ENCODE data around the gene DIO2. TPM values are rescaled to one million over a fixed set of nuclear protein-coding genes. Genes with fewer than 3 reads are reported as not detected.

Gene DIO2
- total and polyA plus RNA-seq, 4 experiments from 2014 or later: not detected

DNA sequence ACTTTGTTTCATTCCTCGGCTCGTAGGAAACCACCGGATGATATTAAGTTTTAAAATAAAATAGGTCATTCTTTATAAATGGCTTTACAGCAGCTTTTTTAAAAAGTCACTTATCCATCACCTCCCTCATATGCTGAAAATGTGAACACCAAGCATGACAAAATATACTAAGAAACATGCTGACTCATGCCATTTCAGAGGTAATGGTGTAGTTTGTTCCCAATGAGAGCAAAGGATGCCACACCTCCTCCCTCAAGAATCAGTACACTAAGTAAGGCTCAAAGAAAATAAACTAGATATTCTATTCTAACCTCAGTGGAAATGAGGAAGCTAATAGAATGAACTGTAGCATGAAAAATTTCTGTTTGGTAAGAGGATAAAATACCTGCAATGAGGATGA is 5.5 kb upstream of the DIO2 start:
- Mint-ChIP-seq H3K4me3 (no peak overlapping the region), H3K9me3 (peaks cover 0 to 6% (median 1%) of the 10 kb centered on the region in 8 donors), H3K36me3 (no peaks in the 10 kb centered on the region), H3K4me1 (peaks cover 0 to 3% (median under 1%) of the 10 kb centered on the region in 4 donors), H3K27ac (no peak overlapping the region), H3K27me3 (no peaks in the 10 kb centered on the region)
- DNase-seq: no peak
- H3K4me3 ChIP-seq (ENCODE audit: low read length in 2 of 2): no peak overlapping the region
- H3K27ac ChIP-seq (ENCODE audit: low read depth, low read length): no peak overlapping the region
- ChIA-PET POLR2A (ENCODE audit: partially characterized antibody) (no interaction called here), CTCF (ENCODE audit: partially characterized antibody) (no interaction called here)
- no peaks in the 10 kb centered on the region for H3K27me3 ChIP-seq (ENCODE audit: insufficient read depth, low read length)
- intact Hi-C loops (cut with micrococcal nuclease): no loop called here
- H3K4me1 ChIP-seq (ENCODE audit: insufficient read depth, low read length): no peaks in the 10 kb centered on the region
- H3K9me3 ChIP-seq (ENCODE audit: control insufficient read depth in 1 of 2, low read length in 2 of 2): no peaks in the 10 kb centered on the region
- H3K36me3 ChIP-seq (ENCODE audit: insufficient read depth, low read length): no peaks in the 10 kb centered on the region

DNA sequence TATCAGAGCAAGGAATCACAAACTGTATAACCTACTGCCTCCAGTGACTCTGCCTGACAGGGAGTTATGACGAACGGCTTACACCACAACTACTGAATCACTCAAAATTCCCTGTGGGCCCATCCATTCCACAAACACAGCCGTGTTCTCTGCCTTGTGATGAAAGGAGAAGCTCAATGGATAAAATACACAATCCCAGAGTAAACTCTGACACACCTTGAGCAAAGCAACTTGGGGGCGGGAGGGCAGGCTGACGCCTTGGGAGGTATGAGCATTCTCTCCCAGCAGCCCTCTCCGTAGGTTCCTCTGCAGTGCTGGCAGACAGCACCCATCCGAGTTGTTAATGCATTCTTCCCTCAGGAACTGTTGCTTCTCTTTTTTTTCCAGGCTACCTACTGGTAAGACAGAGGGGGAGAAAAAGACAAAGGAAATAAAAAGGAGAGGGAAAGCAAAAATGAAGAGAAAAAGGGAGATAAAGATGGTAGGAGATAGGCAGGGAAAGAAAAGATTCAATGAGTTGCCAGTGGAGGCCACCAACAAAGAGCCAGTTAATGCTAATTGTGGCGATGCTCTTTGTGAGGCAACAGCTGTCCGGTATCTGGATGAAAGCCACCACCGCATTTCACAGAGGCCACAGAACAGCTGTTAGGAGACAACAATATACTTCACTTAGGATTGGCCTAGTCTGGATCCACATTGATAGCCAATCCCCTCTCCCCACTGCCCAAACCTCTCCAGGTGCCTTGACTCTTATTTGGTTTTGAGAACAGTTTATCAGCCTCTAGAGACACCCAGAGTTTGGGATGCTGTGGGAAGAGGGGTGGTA is 4.7 kb upstream of the DIO2 start:
- no peaks in the 10 kb centered on the region for H3K9me3 ChIP-seq (ENCODE audit: control insufficient read depth in 1 of 2, low read length in 2 of 2)
- ChIA-PET CTCF (ENCODE audit: partially characterized antibody) (no interaction called here), POLR2A (ENCODE audit: partially characterized antibody) (no interaction called here)
- H3K4me1 Mint-ChIP-seq: peaks cover 0 to 3% (median under 1%) of the 10 kb centered on the region in 4 donors
- no peak overlapping the region for H3K4me3 Mint-ChIP-seq
- no peaks in the 10 kb centered on the region for H3K36me3 Mint-ChIP-seq
- H3K27ac Mint-ChIP-seq: no peak overlapping the region
- H3K36me3 ChIP-seq (ENCODE audit: insufficient read depth, low read length): no peaks in the 10 kb centered on the region
- H3K27me3 Mint-ChIP-seq: no peaks in the 10 kb centered on the region
- intact Hi-C loops (cut with micrococcal nuclease): no loop called here
- no peak overlapping the region for H3K4me3 ChIP-seq (ENCODE audit: low read length in 2 of 2)
- no peak overlapping the region for H3K27ac ChIP-seq (ENCODE audit: low read depth, low read length)
- no peaks in the 10 kb centered on the region for H3K4me1 ChIP-seq (ENCODE audit: insufficient read depth, low read length)
- no peaks in the 10 kb centered on the region for H3K27me3 ChIP-seq (ENCODE audit: insufficient read depth, low read length)
- DNase-seq: no peak
- peaks cover 0 to 6% (median 1%) of the 10 kb centered on the region in 8 donors for H3K9me3 Mint-ChIP-seq

DNA sequence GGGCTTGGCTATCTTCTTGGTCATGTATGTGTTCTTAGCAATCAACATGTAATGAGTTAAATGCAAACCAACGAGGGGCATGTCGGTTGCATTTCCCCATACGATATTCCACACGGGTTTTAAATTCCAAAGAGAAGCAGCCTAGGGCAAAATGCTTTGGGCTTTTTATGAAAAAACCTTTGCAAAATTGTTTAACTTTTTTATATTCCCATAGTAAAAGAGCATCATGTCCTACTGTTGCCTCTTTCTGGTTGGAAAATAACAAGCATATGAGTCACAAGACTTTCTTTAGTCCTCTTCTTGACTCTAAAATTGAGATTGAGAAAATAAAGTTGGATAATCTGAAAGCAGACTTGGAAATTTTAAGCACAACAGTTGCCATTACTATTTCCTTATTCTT is 3.8 kb upstream of the DIO2 start:
- ChIA-PET CTCF (ENCODE audit: partially characterized antibody) (no interaction called here), POLR2A (ENCODE audit: partially characterized antibody) (no interaction called here)
- Histone ChIP-seq H3K9me3 (ENCODE audit: control insufficient read depth in 1 of 2, low read length in 2 of 2) (no peaks in the 10 kb centered on the region), H3K27ac (ENCODE audit: low read depth, low read length) (no peak overlapping the region), H3K36me3 (ENCODE audit: insufficient read depth, low read length) (no peaks in the 10 kb centered on the region), H3K27me3 (ENCODE audit: insufficient read depth, low read length) (no peaks in the 10 kb centered on the region), H3K4me3 (ENCODE audit: low read length in 2 of 2) (no peak overlapping the region), H3K4me1 (ENCODE audit: insufficient read depth, low read length) (no peaks in the 10 kb centered on the region)
- Mint-ChIP-seq H3K36me3 (no peaks in the 10 kb centered on the region), H3K4me1 (peaks cover 0 to 3% (median under 1%) of the 10 kb centered on the region in 4 donors), H3K9me3 (peaks cover 0 to 5% (median 2%) of the 10 kb centered on the region in 8 donors), H3K27me3 (no peaks in the 10 kb centered on the region), H3K27ac (no peak overlapping the region), H3K4me3 (no peak overlapping the region)
- DNase-seq: no peak
- intact Hi-C loops (cut with micrococcal nuclease): no loop called here

DNA sequence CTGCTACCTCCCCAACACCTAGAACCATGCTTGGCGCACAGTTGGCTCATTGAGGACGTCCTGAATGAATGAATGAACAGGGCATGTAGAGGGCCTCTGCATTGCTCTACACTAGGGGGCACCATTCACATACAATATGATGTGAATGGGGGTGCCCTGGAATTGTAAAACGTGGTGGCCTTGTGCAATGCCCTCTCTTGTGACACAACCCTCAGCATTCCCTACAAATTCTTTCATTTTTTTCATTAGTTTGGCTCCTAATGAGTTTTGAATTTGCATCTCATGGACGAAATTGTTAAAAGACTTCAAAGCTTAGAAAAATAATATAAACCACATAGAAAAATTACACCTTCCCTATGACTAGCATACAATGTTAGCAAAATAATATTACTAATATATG is 2.3 kb upstream of the DIO2 start:
- ChIA-PET POLR2A (ENCODE audit: partially characterized antibody) (no interaction called here), CTCF (ENCODE audit: partially characterized antibody) (no interaction called here)
- Histone ChIP-seq H3K9me3 (ENCODE audit: control insufficient read depth in 1 of 2, low read length in 2 of 2) (no peaks in the 10 kb centered on the region), H3K36me3 (ENCODE audit: insufficient read depth, low read length) (no peaks in the 10 kb centered on the region), H3K27ac (ENCODE audit: low read depth, low read length) (no peak overlapping the region), H3K27me3 (ENCODE audit: insufficient read depth, low read length) (no peaks in the 10 kb centered on the region), H3K4me1 (ENCODE audit: insufficient read depth, low read length) (no peaks in the 10 kb centered on the region), H3K4me3 (ENCODE audit: low read length in 2 of 2) (no peak overlapping the region)
- Mint-ChIP-seq H3K27me3 (no peaks in the 10 kb centered on the region), H3K36me3 (no peaks in the 10 kb centered on the region), H3K4me3 (no peak overlapping the region), H3K27ac (no peak overlapping the region), H3K9me3 (peaks cover 0 to 5% (median under 1%) of the 10 kb centered on the region in 8 donors), H3K4me1 (peaks cover 0 to 3% (median under 1%) of the 10 kb centered on the region in 4 donors)
- DNase-seq: no peak
- intact Hi-C loops (cut with micrococcal nuclease): no loop called here

DNA sequence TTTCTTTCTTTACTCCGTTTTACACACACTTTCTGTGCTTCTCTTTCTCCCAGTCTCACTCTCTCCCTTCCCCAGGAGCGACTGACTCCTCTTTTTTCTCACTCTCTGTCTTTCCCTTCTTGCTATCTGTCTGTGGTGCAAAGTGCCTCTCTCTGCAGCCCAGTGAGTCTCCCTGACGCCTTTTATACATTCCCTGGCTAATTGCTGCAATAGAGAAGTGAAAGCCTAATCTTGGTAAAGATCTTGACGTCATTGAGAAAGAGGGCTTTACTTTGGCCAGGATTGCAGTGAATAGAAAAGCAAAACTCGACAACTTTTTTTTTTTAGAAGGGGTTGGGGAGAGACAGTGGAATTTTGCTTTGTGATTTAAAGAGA is 706 bp upstream of the DIO2 start:
- Mint-ChIP-seq H3K27ac (no peak overlapping the region), H3K36me3 (no peaks in the 10 kb centered on the region), H3K4me3 (no peak overlapping the region), H3K27me3 (no peaks in the 10 kb centered on the region), H3K4me1 (peaks cover 0 to 3% (median under 1%) of the 10 kb centered on the region in 4 donors), H3K9me3 (peaks cover 0 to 5% (median under 1%) of the 10 kb centered on the region in 8 donors)
- CTCF ChIA-PET (ENCODE audit: partially characterized antibody): no interaction called here
- Histone ChIP-seq H3K27ac (ENCODE audit: low read depth, low read length) (no peak overlapping the region), H3K36me3 (ENCODE audit: insufficient read depth, low read length) (no peaks in the 10 kb centered on the region), H3K4me3 (ENCODE audit: low read length in 2 of 2) (no peak overlapping the region), H3K27me3 (ENCODE audit: insufficient read depth, low read length) (no peaks in the 10 kb centered on the region), H3K9me3 (ENCODE audit: control insufficient read depth in 1 of 2, low read length in 2 of 2) (no peaks in the 10 kb centered on the region), H3K4me1 (ENCODE audit: insufficient read depth, low read length) (no peaks in the 10 kb centered on the region)
- no peak for DNase-seq
- POLR2A ChIA-PET (ENCODE audit: partially characterized antibody): no interaction called here
- intact Hi-C loops (cut with micrococcal nuclease): no loop called here

DNA sequence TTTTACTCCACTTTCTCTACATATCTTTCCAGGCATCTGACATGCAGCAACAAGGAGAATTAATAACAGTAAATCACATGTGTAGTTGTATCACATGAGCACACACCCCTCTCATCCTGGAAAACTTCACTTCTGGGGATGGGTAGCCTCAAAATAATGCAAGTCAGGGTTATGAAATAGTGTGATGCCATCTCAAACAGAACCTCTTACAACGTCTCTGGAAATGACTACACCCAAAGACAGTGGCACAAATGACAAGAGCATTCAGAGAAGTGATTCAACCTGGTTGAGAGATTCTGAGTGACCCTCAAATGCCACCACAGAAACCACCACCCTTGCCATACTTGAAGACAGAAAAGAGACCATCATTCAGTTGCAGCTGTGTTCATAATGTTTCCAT is 2.8 kb downstream of the DIO2 start:
- Mint-ChIP-seq H3K27ac (no peak overlapping the region), H3K27me3 (no peaks in the 10 kb centered on the region), H3K4me1 (peaks cover 0 to 3% (median under 1%) of the 10 kb centered on the region in 4 donors), H3K9me3 (peaks cover 0 to 3% (median 0%) of the 10 kb centered on the region in 8 donors), H3K36me3 (no peaks in the 10 kb centered on the region), H3K4me3 (no peak overlapping the region)
- Histone ChIP-seq H3K36me3 (ENCODE audit: insufficient read depth, low read length) (no peaks in the 10 kb centered on the region), H3K4me1 (ENCODE audit: insufficient read depth, low read length) (no peaks in the 10 kb centered on the region), H3K4me3 (ENCODE audit: low read length in 2 of 2) (no peak overlapping the region), H3K27ac (ENCODE audit: low read depth, low read length) (no peak overlapping the region), H3K27me3 (ENCODE audit: insufficient read depth, low read length) (no peaks in the 10 kb centered on the region), H3K9me3 (ENCODE audit: control insufficient read depth in 1 of 2, low read length in 2 of 2) (no peaks in the 10 kb centered on the region)
- POLR2A ChIA-PET (ENCODE audit: partially characterized antibody): no interaction called here
- CTCF ChIA-PET (ENCODE audit: partially characterized antibody): no interaction called here
- intact Hi-C loops (cut with micrococcal nuclease): no loop called here
- no peak for DNase-seq

DNA sequence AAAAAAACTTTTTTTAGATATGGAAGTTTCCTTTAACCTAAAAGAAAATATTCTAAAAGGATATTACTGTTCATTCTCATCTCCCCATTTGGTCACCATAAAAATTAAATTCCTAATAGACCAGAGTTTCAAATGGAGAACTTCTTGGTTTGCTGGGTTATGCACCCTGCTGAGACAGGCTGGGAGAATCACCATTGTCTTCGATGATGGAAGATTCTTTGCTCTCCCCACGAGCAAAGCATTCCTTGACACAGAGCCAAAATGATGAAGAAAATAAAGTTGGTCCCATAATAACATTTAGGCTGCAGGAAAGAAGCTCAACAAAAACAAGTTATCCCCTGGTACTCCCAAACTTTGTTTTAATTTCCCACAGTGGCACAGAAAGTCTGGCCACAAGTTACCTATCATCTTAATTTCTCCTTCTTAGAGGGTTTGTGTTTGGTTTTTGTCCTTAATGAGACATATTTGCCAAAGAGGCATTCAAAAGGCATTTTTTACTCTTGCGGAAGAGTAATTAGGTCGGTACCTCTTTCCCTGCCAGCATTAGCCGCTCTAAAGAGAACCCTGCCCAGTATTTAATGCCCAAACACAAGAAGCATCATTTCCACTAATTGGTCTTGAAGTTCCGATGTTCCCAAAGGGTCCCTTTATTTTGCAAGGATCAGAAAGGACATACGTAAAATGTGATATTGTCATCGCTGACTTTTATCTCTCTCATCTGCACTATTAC is 4.8 kb downstream of the DIO2 start:
- Mint-ChIP-seq H3K27ac (no peak overlapping the region), H3K4me1 (no peaks in the 10 kb centered on the region), H3K9me3 (peaks cover 0 to 3% (median 0%) of the 10 kb centered on the region in 8 donors), H3K4me3 (no peak overlapping the region), H3K27me3 (no peaks in the 10 kb centered on the region), H3K36me3 (no peaks in the 10 kb centered on the region)
- Histone ChIP-seq H3K27me3 (ENCODE audit: insufficient read depth, low read length) (no peaks in the 10 kb centered on the region), H3K36me3 (ENCODE audit: insufficient read depth, low read length) (no peaks in the 10 kb centered on the region), H3K9me3 (ENCODE audit: control insufficient read depth in 1 of 2, low read length in 2 of 2) (no peaks in the 10 kb centered on the region), H3K27ac (ENCODE audit: low read depth, low read length) (no peak overlapping the region), H3K4me1 (ENCODE audit: insufficient read depth, low read length) (no peaks in the 10 kb centered on the region), H3K4me3 (ENCODE audit: low read length in 2 of 2) (no peak overlapping the region)
- no peak for DNase-seq
- CTCF ChIA-PET (ENCODE audit: partially characterized antibody): no interaction called here
- intact Hi-C loops (cut with micrococcal nuclease): no loop called here
- POLR2A ChIA-PET (ENCODE audit: partially characterized antibody): no interaction called here
